ENCODE results near the gene LRRC52. TPM values are rescaled to one million over a fixed set of nuclear protein-coding genes. Genes with fewer than 3 reads are reported as not detected.

Gene LRRC52
- total and polyA plus RNA-seq, 2 donors (not counting 1 experiment from before 2014, with no cell fraction given): not detected

DNA sequence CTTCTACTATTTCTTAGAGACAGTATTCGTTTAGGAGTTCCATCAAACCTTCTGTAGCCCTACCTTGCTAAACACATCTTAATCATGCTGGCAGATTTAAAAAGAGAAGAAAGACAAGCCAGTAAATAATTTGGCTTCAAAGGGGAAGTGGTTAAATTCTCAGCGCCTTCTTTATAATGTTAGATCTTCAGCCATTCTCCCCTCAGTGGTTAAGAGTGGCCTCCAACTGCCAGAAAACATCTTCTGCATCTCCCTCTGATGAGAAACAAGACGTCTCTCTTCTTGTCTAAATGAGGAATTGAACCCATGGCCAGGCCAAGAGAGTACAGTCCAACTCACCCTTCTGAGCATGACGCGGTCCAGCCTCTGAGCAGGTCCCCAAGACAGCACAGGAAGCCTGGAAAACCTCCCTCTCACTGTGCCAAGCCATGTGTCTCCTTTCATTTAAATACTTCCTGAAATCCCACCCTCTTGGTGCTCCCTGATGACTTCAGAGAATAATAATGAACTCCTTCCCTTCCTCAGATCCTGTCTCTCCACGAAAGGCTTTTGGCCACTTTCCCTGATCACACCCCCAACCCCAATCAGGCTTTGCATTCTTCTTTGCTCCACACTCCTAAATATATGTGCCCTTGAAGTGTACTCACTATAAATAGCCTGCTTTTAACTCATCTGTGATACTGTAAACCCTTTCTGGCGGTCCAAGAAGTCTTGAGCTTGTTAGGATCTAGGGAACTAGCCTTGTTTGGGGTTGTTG lies 16.4 kb upstream of the LRRC52 start:
- Histone ChIP-seq H3K9ac (ENCODE audit: low read length) (no peak overlapping the region), H3K79me2 (ENCODE audit: control insufficient read depth, insufficient read depth, low read length) (no peaks in the 10 kb centered on the region), H4K20me1 (ENCODE audit: control insufficient read depth, insufficient read depth, low read length, poor library complexity, severe bottlenecking) (no peaks in the 10 kb centered on the region), H3K4me3 (ENCODE audit: control extremely low read depth in 1 of 5, extremely low read depth in 1 of 5, insufficient read depth in 1 of 5, low read depth in 2 of 5, low read length in 4 of 5) (no peak overlapping the region), H3K4me1 (ENCODE audit: control insufficient read depth in 2 of 2, insufficient read depth in 2 of 2, low read length in 2 of 2) (no peaks in the 10 kb centered on the region), H3K36me3 (replicated peaks in 1 of 2; ENCODE audit: control extremely low read depth in 1 of 2, control insufficient read depth in 1 of 2, extremely low read depth in 1 of 2, insufficient read depth in 2 of 2, low read length in 1 of 2) (no peaks in the 10 kb centered on the region), H3K27me3 (replicated peaks in 1 of 4; ENCODE audit: control extremely low read depth in 1 of 4, control insufficient read depth in 3 of 4, insufficient read depth in 4 of 4, low read length in 3 of 4) (peaks cover 0 to 14% (median 7%) of the 10 kb centered on the region in 4 experiments), H3K27ac (ENCODE audit: low read length in 2 of 2) (no peak overlapping the region), H2AFZ (ENCODE audit: insufficient read depth, low read depth, low read length, poor library complexity, severe bottlenecking) (no peak overlapping the region), H3K4me2 (replicated peaks; ENCODE audit: low read depth, low read length, poor library complexity, severe bottlenecking) (no peak overlapping the region), H3K9me3 (ENCODE audit: control extremely low read depth in 1 of 3, control insufficient read depth in 2 of 3, insufficient read depth in 1 of 3, low read length in 2 of 3) (peaks cover 0 to 3% (median 2%) of the 10 kb centered on the region in 3 donors)
- H3K4me1 Mint-ChIP-seq: no peaks in the 10 kb centered on the region
- TF ChIP-seq EZH2 (IDR thresholded peaks at IDR 0.05; ENCODE audit: borderline replicate concordance, insufficient read depth, low read depth, low read length, poor library complexity, severe bottlenecking): no peak
- TF ChIP-seq CTCF (IDR thresholded peaks at IDR 0.05): no peak
- peaks cover 1% of the 10 kb centered on the region for H3K9me3 Mint-ChIP-seq (ENCODE audit: insufficient read depth)
- POLR2A ChIA-PET: no interaction called here
- 58% methylated on average over 4 of the region's 7 CpGs for whole genome bisulfite sequencing (ENCODE audit: insufficient coverage)
- CTCF ChIA-PET: no interaction called here
- ATAC-seq (ENCODE audit: low read depth) (no peak), DNase-seq (no peak)
- peaks cover 53% of the 10 kb centered on the region for H3K27me3 Mint-ChIP-seq
- no peak overlapping the region for H3K4me3 Mint-ChIP-seq
- intact Hi-C loops (cut with micrococcal nuclease): no loop called here
- no peak overlapping the region for H3K27ac Mint-ChIP-seq

DNA sequence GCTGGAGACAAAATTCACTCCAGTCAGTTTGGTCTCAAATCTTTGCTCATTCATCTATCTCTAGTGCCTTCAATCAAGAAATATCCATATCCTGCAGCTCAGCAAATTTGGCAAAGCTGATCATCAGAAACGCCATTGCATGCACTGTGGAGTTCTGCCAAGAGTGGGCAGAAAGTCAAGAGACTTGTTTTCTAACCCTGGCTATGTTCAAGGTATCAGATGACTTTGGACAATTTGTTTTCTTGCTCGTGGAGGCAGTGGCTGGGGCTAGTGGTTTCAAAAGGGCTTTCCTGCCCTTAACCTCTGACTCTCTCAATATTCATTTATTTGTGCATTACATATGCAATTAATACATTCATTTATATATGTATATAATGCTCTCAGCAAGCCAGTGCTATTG lies 12.8 kb upstream of the LRRC52 start:
- DNase-seq (no peak), ATAC-seq (ENCODE audit: low read depth) (no peak)
- no peak overlapping the region for H3K27ac ChIP-seq (ENCODE audit: low read length in 2 of 2)
- POLR2A ChIA-PET: no interaction called here
- H3K9me3 ChIP-seq (ENCODE audit: control extremely low read depth in 1 of 3, control insufficient read depth in 2 of 3, insufficient read depth in 1 of 3, low read length in 2 of 3): no peaks in the 10 kb centered on the region
- 25% methylated on average over 1 of the region's 2 CpGs for WGBS (ENCODE audit: insufficient coverage)
- no peaks in the 10 kb centered on the region for H3K36me3 ChIP-seq (replicated peaks in 1 of 2; ENCODE audit: control extremely low read depth in 1 of 2, control insufficient read depth in 1 of 2, extremely low read depth in 1 of 2, insufficient read depth in 2 of 2, low read length in 1 of 2)
- Mint-ChIP-seq H3K9me3 (ENCODE audit: insufficient read depth) (no peaks in the 10 kb centered on the region), H3K27me3 (peaks cover 54% of the 10 kb centered on the region), H3K27ac (no peak overlapping the region), H3K4me1 (no peaks in the 10 kb centered on the region), H3K4me3 (no peak overlapping the region)
- no peak overlapping the region for H2AFZ ChIP-seq (ENCODE audit: insufficient read depth, low read depth, low read length, poor library complexity, severe bottlenecking)
- no peaks in the 10 kb centered on the region for H4K20me1 ChIP-seq (ENCODE audit: control insufficient read depth, insufficient read depth, low read length, poor library complexity, severe bottlenecking)
- H3K4me3 ChIP-seq (ENCODE audit: control extremely low read depth in 1 of 5, extremely low read depth in 1 of 5, insufficient read depth in 1 of 5, low read depth in 2 of 5, low read length in 4 of 5): no peak overlapping the region
- no peaks in the 10 kb centered on the region for H3K79me2 ChIP-seq (ENCODE audit: control insufficient read depth, insufficient read depth, low read length)
- peaks cover 0 to 6% (median 2%) of the 10 kb centered on the region in 4 experiments for H3K27me3 ChIP-seq (replicated peaks in 1 of 4; ENCODE audit: control extremely low read depth in 1 of 4, control insufficient read depth in 3 of 4, insufficient read depth in 4 of 4, low read length in 3 of 4)
- intact Hi-C loops (cut with micrococcal nuclease): no loop called here
- H3K4me2 ChIP-seq (replicated peaks; ENCODE audit: low read depth, low read length, poor library complexity, severe bottlenecking): no peak overlapping the region
- CTCF ChIA-PET: no interaction called here
- no peak overlapping the region for H3K9ac ChIP-seq (ENCODE audit: low read length)
- H3K4me1 ChIP-seq (ENCODE audit: control insufficient read depth in 2 of 2, insufficient read depth in 2 of 2, low read length in 2 of 2): no peaks in the 10 kb centered on the region
- TF ChIP-seq CTCF (IDR thresholded peaks at IDR 0.05) (no peak), EZH2 (IDR thresholded peaks at IDR 0.05; ENCODE audit: borderline replicate concordance, insufficient read depth, low read depth, low read length, poor library complexity, severe bottlenecking) (no peak)

Measured in B cell (primary cell).